OCI-LY1 (cell line): ENCODE data around the gene SS18L1.

Experiments used
- EZH2 ChIP-seq: fragments of 200-600 bp; sonication (generic), shearing (Covaris generic); IDR thresholded peaks from 2 replicates; pipeline ENCODE4 v1.8.0; 2017; ENCODE audit warnings: borderline replicate concordance, mixed run types, mild to moderate bottlenecking, antibody characterized with exemption, low read length, moderate library complexity, mixed read lengths
- TF ChIP-seq, protein P1 (sequence below): fragments of 200-600 bp; sonication (generic), shearing (Covaris generic); IDR thresholded peaks from 2 replicates; pipeline ENCODE4 v1.5.1; 2017; ENCODE audit warnings: mild to moderate bottlenecking, antibody characterized with exemption, low read length, moderate library complexity, mixed read lengths

DNA sequence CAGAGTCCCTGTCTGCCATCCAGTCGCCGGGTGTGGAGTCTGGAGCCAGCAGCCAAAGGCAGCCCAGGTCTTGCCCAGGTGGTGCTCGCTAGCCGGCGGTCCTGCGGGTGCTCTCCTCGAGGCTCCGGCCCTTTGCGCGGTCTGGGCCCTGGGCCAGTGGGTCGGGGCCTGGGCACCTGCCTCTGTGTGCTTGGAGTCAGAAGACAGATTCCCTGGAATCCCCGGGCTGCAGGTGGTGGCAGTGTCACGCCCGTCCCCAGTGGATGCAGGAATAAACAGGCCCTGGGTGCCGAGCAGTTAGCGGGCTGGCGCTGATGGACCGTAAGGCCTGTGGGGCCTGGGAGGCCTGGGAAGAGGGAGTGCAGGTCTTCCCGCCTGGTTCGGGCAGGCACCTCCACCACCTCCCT, 5.3 kb downstream of the SS18L1 start:
- TF ChIP-seq, protein P1, sequence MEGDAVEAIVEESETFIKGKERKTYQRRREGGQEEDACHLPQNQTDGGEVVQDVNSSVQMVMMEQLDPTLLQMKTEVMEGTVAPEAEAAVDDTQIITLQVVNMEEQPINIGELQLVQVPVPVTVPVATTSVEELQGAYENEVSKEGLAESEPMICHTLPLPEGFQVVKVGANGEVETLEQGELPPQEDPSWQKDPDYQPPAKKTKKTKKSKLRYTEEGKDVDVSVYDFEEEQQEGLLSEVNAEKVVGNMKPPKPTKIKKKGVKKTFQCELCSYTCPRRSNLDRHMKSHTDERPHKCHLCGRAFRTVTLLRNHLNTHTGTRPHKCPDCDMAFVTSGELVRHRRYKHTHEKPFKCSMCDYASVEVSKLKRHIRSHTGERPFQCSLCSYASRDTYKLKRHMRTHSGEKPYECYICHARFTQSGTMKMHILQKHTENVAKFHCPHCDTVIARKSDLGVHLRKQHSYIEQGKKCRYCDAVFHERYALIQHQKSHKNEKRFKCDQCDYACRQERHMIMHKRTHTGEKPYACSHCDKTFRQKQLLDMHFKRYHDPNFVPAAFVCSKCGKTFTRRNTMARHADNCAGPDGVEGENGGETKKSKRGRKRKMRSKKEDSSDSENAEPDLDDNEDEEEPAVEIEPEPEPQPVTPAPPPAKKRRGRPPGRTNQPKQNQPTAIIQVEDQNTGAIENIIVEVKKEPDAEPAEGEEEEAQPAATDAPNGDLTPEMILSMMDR, result no peak
- no peak for TF ChIP-seq EZH2
